PC-3 (cell line): ENCODE results near the gene VSTM4. TPM values are rescaled to one million over a fixed set of nuclear protein-coding genes. Genes with fewer than 3 reads are reported as not detected.

Experiments
- ATAC-seq: fragments of 200-7000 bp; cut with Tn5 transposase; 2 replicates; pipeline ENCODE4 v1.9.1; 2020; ENCODE audit warnings: mild to moderate bottlenecking, moderate library complexity
- BruUV-seq: library from RNA; stranded (reverse); fragments of 400-500 nt; replicated peaks from 2 replicates; lab custom pipeline; 2021; lab: Mats Ljungman, UMichigan
- CTCF ChIA-PET: fragments of 300-600 bp; sonication (Branson Sonifier 250); formaldehyde crosslinking; loops from one replicate; lab custom pipeline; 2022; ENCODE audit warnings: antibody characterized with exemption; lab: Charles Lee
- POLR2A ChIA-PET: fragments of 300-600 bp; sonication (Branson Sonifier 250); formaldehyde crosslinking; loops from one replicate; lab custom pipeline; 2022; ENCODE audit warnings: antibody characterized with exemption; ENCODE audit not compliant: unreplicated experiment; lab: Charles Lee
- DNase-seq: peaks from one replicate; pipeline ENCODE4 v3.0.0-alpha.2; 2015
- H2AFZ ChIP-seq: fragments of 300-600 bp; sonication (generic); 2 replicates; pipeline ENCODE4 v1.6.0; 2016; ENCODE audit warnings: antibody characterized with exemption, low read length
- H3F3A ChIP-seq: fragments of 300-600 bp; sonication (generic); one replicate; pipeline ENCODE4 v1.6.0; 2017; ENCODE audit warnings: antibody characterized with exemption, low read length, control low read depth, mild to moderate bottlenecking; ENCODE audit not compliant: unreplicated experiment
- H3K27ac ChIP-seq: fragments of 300-600 bp; sonication (generic); 2 replicates; pipeline ENCODE4 v1.5.1; 2016; ENCODE audit warnings: mild to moderate bottlenecking, low read length
- H3K27me3 ChIP-seq: fragments of 300-600 bp; sonication (generic); 2 replicates; pipeline ENCODE4 v1.6.1; 2016; ENCODE audit warnings: low read length, mixed read lengths
- H3K36me3 ChIP-seq: fragments of 300-600 bp; sonication (generic); 2 replicates; pipeline ENCODE4 v1.6.1; 2016; ENCODE audit warnings: low read depth, mixed run types, low read length, mixed read lengths
- H3K4me1 ChIP-seq: fragments of 300-600 bp; sonication (generic); 2 replicates; pipeline ENCODE4 v1.5.1; 2016; ENCODE audit warnings: low read length; ENCODE audit not compliant: insufficient read depth
- H3K4me2 ChIP-seq: fragments of 300-600 bp; sonication (generic); 2 replicates; pipeline ENCODE4 v1.6.0; 2016; ENCODE audit warnings: low read length
- H3K4me3 ChIP-seq: fragments of 300-600 bp; sonication (generic); 2 replicates; pipeline ENCODE4 v1.5.1; 2016; ENCODE audit warnings: mild to moderate bottlenecking, low read length, mixed read lengths
- H3K79me2 ChIP-seq: fragments of 300-600 bp; sonication (generic); 2 replicates; pipeline ENCODE4 v1.6.1; 2017; ENCODE audit warnings: low read length, mixed read lengths
- H3K9ac ChIP-seq: fragments of 300-600 bp; sonication (generic); 2 replicates; pipeline ENCODE4 v1.6.0; 2016; ENCODE audit warnings: mild to moderate bottlenecking, low read length
- H3K9me2 ChIP-seq: fragments of 300-600 bp; sonication (generic); replicated peaks from 2 replicates; pipeline ENCODE4 v1.6.1; 2016; ENCODE audit warnings: mixed run types, low read length, mixed read lengths
- H3K9me3 ChIP-seq: fragments of 300-600 bp; sonication (generic); 2 replicates; pipeline ENCODE4 v1.6.1; 2016; ENCODE audit warnings: low read length, mixed read lengths
- H4K20me1 ChIP-seq: fragments of 300-600 bp; sonication (generic); 2 replicates; pipeline ENCODE4 v1.6.1; 2016; ENCODE audit warnings: low read length, mixed read lengths
- CTCF ChIP-seq: fragments of 300-600 bp; sonication (generic); conservative IDR thresholded peaks from 2 replicates; pipeline ENCODE4 v1.5.1; 2017; ENCODE audit warnings: antibody characterized with exemption, low read depth, mild to moderate bottlenecking, low read length
- EZH2 ChIP-seq: fragments of 300-600 bp; sonication (generic); IDR thresholded peaks from one replicate; pipeline ENCODE4 v1.6.1; 2017; ENCODE audit warnings: antibody characterized with exemption, mild to moderate bottlenecking, low read length; ENCODE audit not compliant: unreplicated experiment
- EZH2phosphoT487 ChIP-seq: fragments of 300-600 bp; sonication (generic); IDR thresholded peaks from 2 replicates; pipeline ENCODE4 v1.6.1; 2018; ENCODE audit warnings: mild to moderate bottlenecking, antibody characterized with exemption, low read length, borderline replicate concordance
- intact Hi-C: fragments of 100-400 bp; cut with micrococcal nuclease; formaldehyde crosslinking; loops from 2 replicates; pipeline ENCODE4 v1.9.0; 2023
- total RNA-seq: library from RNA; depleted of rRNA; stranded (reverse); fragments of >200 nt; gene quantifications from 2 replicates; pipeline ENCODE4 v1.2.3, GENCODE V29; 2014

The VSTM4 gene
- total RNA-seq, 1 experiment from 2014 or later: not detected

GRCh38 chr10:49023752-49024151, 91.6 kb downstream of the VSTM4 start:
- H4K20me1 ChIP-seq: no peaks in the 10 kb centered on the region
- no peaks in the 10 kb centered on the region for H3K9me3 ChIP-seq
- CTCF ChIA-PET: no interaction called here
- DNase-seq (no peak), ATAC-seq (no peak)
- H3K27me3 ChIP-seq: peaks cover 79% of the 10 kb centered on the region
- BruUV-seq: no TSS peak
- no peak overlapping the region for H3K4me2 ChIP-seq
- no peak overlapping the region for H3K4me3 ChIP-seq
- H3K9me2 ChIP-seq: no peaks in the 10 kb centered on the region
- H3K9ac ChIP-seq: no peak overlapping the region
- H3F3A ChIP-seq: no peaks in the 10 kb centered on the region
- no peaks in the 10 kb centered on the region for H3K79me2 ChIP-seq
- TF ChIP-seq EZH2phosphoT487 (no peak), EZH2 (no peak), CTCF (no peak)
- no peaks in the 10 kb centered on the region for H3K4me1 ChIP-seq
- H3K27ac ChIP-seq: no peak overlapping the region
- POLR2A ChIA-PET: no interaction called here
- intact Hi-C loops: no loop called here
- H3K36me3 ChIP-seq: no peaks in the 10 kb centered on the region
- no peak overlapping the region for H2AFZ ChIP-seq

GRCh38 chr10:49023071-49023470, 92.3 kb downstream of the VSTM4 start:
- intact Hi-C loops: no loop called here
- no peak overlapping the region for H3K9ac ChIP-seq
- no peaks in the 10 kb centered on the region for H3K9me3 ChIP-seq
- H3K27ac ChIP-seq: no peak overlapping the region
- BruUV-seq: no TSS peak
- no peak overlapping the region for H3K4me2 ChIP-seq
- ChIA-PET CTCF (no interaction called here), POLR2A (no interaction called here)
- DNase-seq (no peak), ATAC-seq (no peak)
- H4K20me1 ChIP-seq: no peaks in the 10 kb centered on the region
- H3K79me2 ChIP-seq: no peaks in the 10 kb centered on the region
- no peaks in the 10 kb centered on the region for H3F3A ChIP-seq
- TF ChIP-seq CTCF (no peak), EZH2 (no peak), EZH2phosphoT487 (no peak)
- H2AFZ ChIP-seq: no peak overlapping the region
- no peaks in the 10 kb centered on the region for H3K9me2 ChIP-seq
- H3K36me3 ChIP-seq: no peaks in the 10 kb centered on the region
- H3K4me1 ChIP-seq: no peaks in the 10 kb centered on the region
- peaks cover 74% of the 10 kb centered on the region for H3K27me3 ChIP-seq
- no peak overlapping the region for H3K4me3 ChIP-seq

GRCh38 chr10:49021685-49022084, 93.6 kb downstream of the VSTM4 start:
- TF ChIP-seq CTCF (no peak), EZH2 (no peak), EZH2phosphoT487 (no peak)
- no peaks in the 10 kb centered on the region for H3K9me3 ChIP-seq
- no peaks in the 10 kb centered on the region for H3K79me2 ChIP-seq
- no peaks in the 10 kb centered on the region for H3K36me3 ChIP-seq
- H3K9ac ChIP-seq: no peak overlapping the region
- CTCF ChIA-PET: no interaction called here
- no peaks in the 10 kb centered on the region for H4K20me1 ChIP-seq
- no peaks in the 10 kb centered on the region for H3F3A ChIP-seq
- POLR2A ChIA-PET: no interaction called here
- DNase-seq (no peak), ATAC-seq (no peak)
- no peak overlapping the region for H3K4me2 ChIP-seq
- no TSS peak for BruUV-seq
- intact Hi-C loops: no loop called here
- H3K4me3 ChIP-seq: no peak overlapping the region
- H3K4me1 ChIP-seq: no peaks in the 10 kb centered on the region
- no peaks in the 10 kb centered on the region for H3K9me2 ChIP-seq
- peaks cover 60% of the 10 kb centered on the region for H3K27me3 ChIP-seq
- H3K27ac ChIP-seq: no peak overlapping the region
- H2AFZ ChIP-seq: no peak overlapping the region
